Measurements from ENCODE around the gene KIF3A. TPM values are rescaled to one million over a fixed set of nuclear protein-coding genes. Genes with fewer than 3 reads are reported as not detected.

KIF3A gene
- total RNA-seq, 1 experiment from 2014 or later, result 12.7 TPM

- Histone ChIP-seq H3K9ac (ENCODE audit: low read length) (no peak overlapping the region), H3K4me3 (replicated peaks in 1 of 2; ENCODE audit: low read depth in 1 of 2, low read length in 2 of 2) (no peak overlapping the region), H3K27me3 (ENCODE audit: insufficient read depth, low read length) (no peaks in the 10 kb centered on the region), H3K4me2 (ENCODE audit: low read length) (no peak overlapping the region), H3K27ac (ENCODE audit: low read depth, low read length) (no peak overlapping the region), H4K20me1 (ENCODE audit: insufficient read depth) (no peaks in the 10 kb centered on the region), H3K36me3 (ENCODE audit: control insufficient read depth in 1 of 2, insufficient read depth in 2 of 2, low read length in 2 of 2) (no peaks in the 10 kb centered on the region), H3K4me1 (ENCODE audit: control insufficient read depth in 1 of 2, insufficient read depth in 2 of 2, low read length in 2 of 2) (peaks cover 0 to 6% of the 10 kb centered on the region in 2 experiments; a peak in 1 of 4 replicates), H2AFZ (ENCODE audit: low read depth, low read length, poor library complexity, severe bottlenecking) (no peak overlapping the region), H3K9me3 (ENCODE audit: control insufficient read depth in 1 of 2, insufficient read depth in 1 of 2, low read depth in 1 of 2, low read length in 2 of 2) (no peaks in the 10 kb centered on the region), H3K9me2 (ENCODE audit: insufficient read depth) (no peaks in the 10 kb centered on the region), H3K79me2 (ENCODE audit: insufficient read depth, low read length) (no peaks in the 10 kb centered on the region)
- ChIA-PET RAD21 (ENCODE audit: low non-redundant PET in 1 of 2, low total read pairs in 2 of 2, uncharacterized antibody in 2 of 2, unreplicated experiment in 2 of 2) (no interaction called here), POLR2A (no interaction called here), CTCF (interaction anchor here (1.3 kb wide), 1 partner anchor 158 kb away, joined by 5 read pairs; no protein-coding TSS in a partner anchor)
- intact Hi-C loops (cut with micrococcal nuclease), result no loop called here
- BruUV-seq (replicated peaks), result no TSS peak
- TF ChIP-seq RAD21 (IDR thresholded peaks at IDR 0.05; ENCODE audit: low read depth) (no peak), EZH2 (IDR thresholded peaks at IDR 0.05) (no peak), ELF1 (IDR thresholded peaks at IDR 0.05; ENCODE audit: borderline replicate concordance, low read depth) (no peak), SRF (IDR thresholded peaks at IDR 0.05; ENCODE audit: low read depth) (no peak), SIN3A (IDR thresholded peaks at IDR 0.05; ENCODE audit: low read depth) (no peak), CTCF (IDR thresholded peaks at IDR 0.05 in 2 of 3, conservative IDR thresholded peaks at IDR 0.05 in 1 of 3; ENCODE audit: borderline replicate concordance in 1 of 3, insufficient read depth in 1 of 3, low read depth in 2 of 3, low read length in 2 of 3) (no peak), FOSL1 (IDR thresholded peaks at IDR 0.05; ENCODE audit: low read depth) (no peak), ZFX (IDR thresholded peaks at IDR 0.05) (no peak), REST (IDR thresholded peaks at IDR 0.05; ENCODE audit: low read depth) (no peak), ZBTB33 (IDR thresholded peaks at IDR 0.05; ENCODE audit: extremely low read depth, insufficient replicate concordance, low read length) (no peak), CBX3 (IDR thresholded peaks at IDR 0.05; ENCODE audit: low read depth) (no peak), JUND (IDR thresholded peaks at IDR 0.05) (no peak), ZNF274 (IDR thresholded peaks at IDR 0.05; ENCODE audit: low read depth, low read length) (no peak), MAX (IDR thresholded peaks at IDR 0.05) (no peak), ATF3 (IDR thresholded peaks at IDR 0.05) (no peak), EGR1 (IDR thresholded peaks at IDR 0.05; ENCODE audit: low read depth) (no peak), POLR2A (IDR thresholded peaks at IDR 0.05; ENCODE audit: borderline replicate concordance, extremely low read depth, insufficient read depth, insufficient read length) (no peak), TCF7L2 (IDR thresholded peaks at IDR 0.05; ENCODE audit: borderline replicate concordance, extremely low read depth, insufficient read depth, insufficient read length) (no peak), EZH2phosphoT487 (IDR thresholded peaks at IDR 0.05; ENCODE audit: borderline replicate concordance) (no peak)
- no peak for DNase-seq (ENCODE audit: low read depth, low spot score)
- ATAC-seq, result no peak
Observed at GRCh38 chr5:132662004-132662401, 75.3 kb downstream of the KIF3A start.
